Trophoblast cell (in vitro differentiated cells and primary cell): ENCODE measurements around the gene C4BPB.

Experiments
- DNase-seq, 2 donors: peaks; one replicate each; pipeline ENCODE4 v3.0.0-alpha.2; 2016
- H2AFZ ChIP-seq: 2 replicates; pipeline ENCODE4 v1.6.1; 2013; ENCODE audit warnings: low read length, moderate library complexity, mild to moderate bottlenecking; ENCODE audit not compliant: insufficient read depth, poor library complexity
- H2AK5ac ChIP-seq: 2 replicates; pipeline ENCODE4 v1.6.1; 2013; ENCODE audit warnings: mild to moderate bottlenecking, low read length
- H2BK120ac ChIP-seq: 2 replicates; pipeline ENCODE4 v1.6.1; 2013; ENCODE audit warnings: low read length, mild to moderate bottlenecking, moderate library complexity; ENCODE audit not compliant: insufficient read depth, poor library complexity
- H2BK12ac ChIP-seq: 2 replicates; pipeline ENCODE4 v1.6.1; 2013; ENCODE audit warnings: mild to moderate bottlenecking, low read length, moderate library complexity
- H2BK5ac ChIP-seq: 2 replicates; pipeline ENCODE4 v1.6.1; 2013; ENCODE audit warnings: low read length, low read depth, moderate library complexity, mild to moderate bottlenecking; ENCODE audit not compliant: poor library complexity
- H3K14ac ChIP-seq: 2 replicates; pipeline ENCODE4 v1.6.1; 2013; ENCODE audit warnings: mild to moderate bottlenecking, low read length
- H3K18ac ChIP-seq: 2 replicates; pipeline ENCODE4 v1.6.1; 2013; ENCODE audit warnings: mild to moderate bottlenecking, low read length
- H3K23ac ChIP-seq: 2 replicates; pipeline ENCODE4 v1.6.1; 2013; ENCODE audit warnings: low read length
- H3K27ac ChIP-seq: 2 replicates; pipeline ENCODE4 v1.5.1; 2013; ENCODE audit warnings: low read depth, mild to moderate bottlenecking, inconsistent platforms, low read length, moderate library complexity
- H3K27me3 ChIP-seq: 2 replicates; pipeline ENCODE4 v1.6.1; 2013; ENCODE audit warnings: inconsistent platforms, mild to moderate bottlenecking, low read length, moderate library complexity; ENCODE audit not compliant: insufficient read depth
- H3K36me3 ChIP-seq, 2 experiments: 1 replicate in 1 of 2; 2 replicates in 1 of 2; pipeline ENCODE4 v1.6.1; 2013; ENCODE audit warnings: low read length in 2 of 2, mild to moderate bottlenecking in 2 of 2, moderate library complexity in 1 of 2; ENCODE audit not compliant: insufficient read depth in 2 of 2, control insufficient read depth in 1 of 2
- H3K4ac ChIP-seq: 2 replicates; pipeline ENCODE4 v1.6.1; 2013; ENCODE audit warnings: low read depth, mild to moderate bottlenecking, low read length, moderate library complexity
- H3K4me1 ChIP-seq, 2 experiments: 1 replicate in 1 of 2; 2 replicates in 1 of 2; pipeline ENCODE4 v1.6.1; 2013; ENCODE audit warnings: low read length in 2 of 2, mild to moderate bottlenecking in 2 of 2, moderate library complexity in 1 of 2; ENCODE audit not compliant: insufficient read depth in 2 of 2, control insufficient read depth in 1 of 2
- H3K4me2 ChIP-seq: 2 replicates; pipeline ENCODE4 v1.6.1; 2013; ENCODE audit warnings: inconsistent platforms, mild to moderate bottlenecking, low read length, moderate library complexity
- H3K4me3 ChIP-seq: 2 replicates; pipeline ENCODE4 v1.5.1; 2013; ENCODE audit warnings: mild to moderate bottlenecking, low read depth, low read length, inconsistent platforms
- H3K79me1 ChIP-seq: one replicate; pipeline ENCODE4 v1.6.1; 2013; ENCODE audit warnings: low read length
- H3K79me2 ChIP-seq: 2 replicates; pipeline ENCODE4 v1.6.1; 2013; ENCODE audit warnings: low read length, mild to moderate bottlenecking; ENCODE audit not compliant: control insufficient read depth, insufficient read depth, poor library complexity
- H3K9ac ChIP-seq: 2 replicates; pipeline ENCODE4 v1.6.1; 2013; ENCODE audit warnings: mild to moderate bottlenecking, low read length
- H3K9me3 ChIP-seq: 2 replicates; pipeline ENCODE4 v1.6.1; 2013; ENCODE audit warnings: low read depth, mild to moderate bottlenecking, control low read depth, inconsistent platforms, low read length; ENCODE audit not compliant: insufficient read depth
- H4K12ac ChIP-seq: 2 replicates; pipeline ENCODE4 v1.6.1; 2013; ENCODE audit warnings: low read depth, mild to moderate bottlenecking, low read length, moderate library complexity
- H4K8ac ChIP-seq: 2 replicates; pipeline ENCODE4 v1.6.1; 2013; ENCODE audit warnings: low read depth, mild to moderate bottlenecking, low read length, moderate library complexity
- H4K91ac ChIP-seq: one replicate; pipeline ENCODE4 v1.6.1; 2013; ENCODE audit warnings: low read depth, mild to moderate bottlenecking, low read length, moderate library complexity
- WGBS: extraction: QIAGEN DNeasy Blood & Tissue Kit; methylation state at CpG from one replicate; pipeline ENCODE4 v1.1.7; 2013; ENCODE audit warnings: missing lambda C conversion rate; ENCODE audit not compliant: insufficient read length, insufficient coverage; ENCODE audit errors: extremely low coverage; 5-methylcytosine and 5-hydroxymethylcytosine counted together

Gene C4BPB

GRCh38 chr1:207085887-207086286 lies 2.8 kb upstream of the C4BPB start:
- DNase-seq = no peak
- no peak overlapping the region for H2AK5ac ChIP-seq
- H4K12ac ChIP-seq = no peak overlapping the region
- WGBS = no CpG with 5 or more reads among the region's 3 CpGs
- H2BK120ac ChIP-seq = peak overlapping the region; percentile 68
- H3K79me2 ChIP-seq = no peaks in the 10 kb centered on the region
- H4K91ac ChIP-seq = no peak overlapping the region
- H3K4ac ChIP-seq = no peak overlapping the region
- no peak overlapping the region for H2BK5ac ChIP-seq
- no peaks in the 10 kb centered on the region for H3K9me3 ChIP-seq
- H2AFZ ChIP-seq = no peak overlapping the region
- H3K4me3 ChIP-seq = no peak overlapping the region
- H3K4me2 ChIP-seq = no peak overlapping the region
- H2BK12ac ChIP-seq = peak overlapping the region; percentile 92
- no peak overlapping the region for H3K27ac ChIP-seq
- H3K14ac ChIP-seq = no peak overlapping the region
- no peak overlapping the region for H3K18ac ChIP-seq
- H3K4me1 ChIP-seq = peaks cover 11 to 12% of the 10 kb centered on the region in 2 experiments
- H4K8ac ChIP-seq = peak overlapping the region; percentile 79
- no peaks in the 10 kb centered on the region for H3K27me3 ChIP-seq
- peaks cover 3% of the 10 kb centered on the region for H3K79me1 ChIP-seq
- no peak overlapping the region for H3K9ac ChIP-seq
- H3K23ac ChIP-seq = no peak overlapping the region
- no peaks in the 10 kb centered on the region for H3K36me3 ChIP-seq

- Histone ChIP-seq H3K4ac (no peak overlapping the region), H2AK5ac (no peak overlapping the region), H3K14ac (no peak overlapping the region), H2AFZ (no peak overlapping the region), H4K91ac (no peak overlapping the region), H4K8ac (no peak overlapping the region), H3K27me3 (no peaks in the 10 kb centered on the region), H3K36me3 (no peaks in the 10 kb centered on the region), H3K9me3 (no peaks in the 10 kb centered on the region), H2BK5ac (no peak overlapping the region), H3K79me2 (no peaks in the 10 kb centered on the region), H2BK12ac (no peak overlapping the region), H3K9ac (no peak overlapping the region), H3K18ac (no peak overlapping the region), H3K4me2 (no peak overlapping the region), H2BK120ac (no peak overlapping the region), H4K12ac (no peak overlapping the region), H3K27ac (no peak overlapping the region), H3K4me1 (peaks cover 11 to 12% of the 10 kb centered on the region in 2 experiments), H3K4me3 (no peak overlapping the region), H3K23ac (no peak overlapping the region), H3K79me1 (peaks cover 3% of the 10 kb centered on the region)
- WGBS = 100% methylated on average over 1 of the region's 2 CpGs
- DNase-seq = peak in 1 of 2 donors; percentile 43
These were observed 499 bp upstream of the C4BPB start for GRCh38 chr1:207088161-207088560.

- Histone ChIP-seq H3K36me3 (no peaks in the 10 kb centered on the region), H2AK5ac (no peak overlapping the region)
These were observed 1.1 kb downstream of the C4BPB start for GRCh38 chr1:207089627-207090355.

GRCh38 chr1:207091200-207091908 lies 2.7 kb downstream of the C4BPB start:
- H3K14ac ChIP-seq = no peak overlapping the region
- H4K91ac ChIP-seq = no peak overlapping the region
- H2BK120ac ChIP-seq = no peak overlapping the region
- no peak overlapping the region for H3K18ac ChIP-seq
- H3K27ac ChIP-seq = no peak overlapping the region
- H3K4me3 ChIP-seq = no peak overlapping the region
- WGBS = no CpG with 5 or more reads among the region's 4 CpGs
- no peak overlapping the region for H2AK5ac ChIP-seq
- no peak overlapping the region for H3K4ac ChIP-seq
- H3K79me2 ChIP-seq = no peaks in the 10 kb centered on the region
- no peak overlapping the region for H4K12ac ChIP-seq
- DNase-seq = no peak
- no peak overlapping the region for H2BK5ac ChIP-seq
- no peak overlapping the region for H2BK12ac ChIP-seq
- H3K27me3 ChIP-seq = no peaks in the 10 kb centered on the region
- H4K8ac ChIP-seq = no peak overlapping the region
- H2AFZ ChIP-seq = no peak overlapping the region
- H3K4me1 ChIP-seq = peaks cover 6 to 9% of the 10 kb centered on the region in 2 experiments
- H3K4me2 ChIP-seq = no peak overlapping the region
- H3K23ac ChIP-seq = no peak overlapping the region
- H3K79me1 ChIP-seq = peaks cover 2% of the 10 kb centered on the region
- no peaks in the 10 kb centered on the region for H3K9me3 ChIP-seq
- H3K9ac ChIP-seq = no peak overlapping the region
- H3K36me3 ChIP-seq = no peaks in the 10 kb centered on the region

More at GRCh38 chr1:207089627-207090355, 1.1 kb downstream of the C4BPB start:
- Histone ChIP-seq H3K27me3 (no peaks in the 10 kb centered on the region), H2BK120ac (no peak overlapping the region), H3K9me3 (no peaks in the 10 kb centered on the region), H4K8ac (no peak overlapping the region), H2BK5ac (no peak overlapping the region), H3K14ac (no peak overlapping the region), H2BK12ac (no peak overlapping the region), H3K18ac (no peak overlapping the region), H3K79me1 (peaks cover 3% of the 10 kb centered on the region), H3K4me3 (no peak overlapping the region), H3K4ac (no peak overlapping the region), H3K9ac (no peak overlapping the region), H3K27ac (no peak overlapping the region), H2AFZ (no peak overlapping the region), H4K12ac (no peak overlapping the region), H3K79me2 (no peaks in the 10 kb centered on the region), H3K23ac (no peak overlapping the region), H4K91ac (no peak overlapping the region), H3K4me2 (no peak overlapping the region), H3K4me1 (peaks cover 10 to 11% of the 10 kb centered on the region in 2 experiments)
- WGBS = no CpG with 5 or more reads among the region's 17 CpGs
- DNase-seq = no peak
